Measurements from ENCODE around the gene NECTIN1. TPM values are rescaled to one million over a fixed set of nuclear protein-coding genes. Genes with fewer than 3 reads are reported as not detected.

NECTIN1 gene
- total and polyA plus RNA-seq, 5 experiments from 2014 or later, result 0.48 to 2.8 (median 1.7) TPM; not detected in 1

DNA sequence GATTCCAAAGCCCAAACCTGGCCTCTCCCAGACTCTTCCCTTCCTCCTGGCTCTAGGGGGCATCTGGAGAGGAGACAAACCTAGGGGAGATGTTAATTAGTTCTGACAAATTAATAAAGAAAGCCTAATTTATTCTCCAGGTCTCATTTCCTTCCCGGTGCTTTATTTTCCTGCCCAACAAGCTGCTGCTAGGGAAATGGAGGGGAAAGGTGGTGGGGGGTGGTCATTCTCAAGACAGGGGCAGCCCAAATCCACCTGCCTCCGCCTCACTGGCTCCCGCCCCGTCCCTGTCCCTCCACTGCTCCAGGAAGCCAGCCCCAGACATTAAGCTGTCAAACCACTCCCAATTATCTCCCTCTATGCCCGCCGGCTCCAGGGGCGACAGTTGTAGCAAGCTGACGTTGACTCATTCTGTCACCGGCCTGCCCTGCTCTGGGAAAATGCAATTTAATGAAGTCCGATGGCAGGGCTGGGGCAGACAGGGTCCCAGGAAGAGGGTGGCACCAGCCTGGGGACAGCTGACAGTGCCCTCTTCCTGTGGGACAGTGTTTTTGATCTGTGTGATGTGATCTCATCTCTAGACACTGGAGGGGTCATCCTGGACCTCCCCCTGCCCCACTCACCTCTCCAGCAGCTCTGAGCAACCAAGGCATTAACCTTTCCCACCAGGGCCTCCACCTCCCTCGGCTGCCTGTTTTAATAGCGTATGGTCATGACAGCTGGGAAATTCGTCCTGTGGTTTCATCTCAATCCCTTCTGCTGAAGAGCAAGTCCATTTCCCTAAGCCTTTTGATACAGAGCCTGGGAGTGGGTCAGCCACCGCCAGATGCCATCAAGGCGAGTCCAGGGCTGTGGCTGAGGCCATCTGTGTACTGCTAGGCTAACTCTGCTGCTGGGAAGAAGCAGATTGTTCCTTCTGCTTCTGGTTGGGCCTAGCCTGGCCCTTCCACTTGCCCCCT lies 27.1 kb downstream of the NECTIN1 start:
- POLR2A ChIA-PET, result no interaction called here
- Mint-ChIP-seq H3K36me3 (no peaks in the 10 kb centered on the region), H3K9me3 (no peaks in the 10 kb centered on the region), H3K4me3 (no peak overlapping the region), H3K27me3 (peaks cover 0 to 3% (median 0%) of the 10 kb centered on the region in 5 donors), H3K4me1 (peaks cover 0 to 16% (median 2%) of the 10 kb centered on the region in 4 donors), H3K27ac (no peak overlapping the region)
- ATAC-seq (no peak), DNase-seq (no peak)

DNA sequence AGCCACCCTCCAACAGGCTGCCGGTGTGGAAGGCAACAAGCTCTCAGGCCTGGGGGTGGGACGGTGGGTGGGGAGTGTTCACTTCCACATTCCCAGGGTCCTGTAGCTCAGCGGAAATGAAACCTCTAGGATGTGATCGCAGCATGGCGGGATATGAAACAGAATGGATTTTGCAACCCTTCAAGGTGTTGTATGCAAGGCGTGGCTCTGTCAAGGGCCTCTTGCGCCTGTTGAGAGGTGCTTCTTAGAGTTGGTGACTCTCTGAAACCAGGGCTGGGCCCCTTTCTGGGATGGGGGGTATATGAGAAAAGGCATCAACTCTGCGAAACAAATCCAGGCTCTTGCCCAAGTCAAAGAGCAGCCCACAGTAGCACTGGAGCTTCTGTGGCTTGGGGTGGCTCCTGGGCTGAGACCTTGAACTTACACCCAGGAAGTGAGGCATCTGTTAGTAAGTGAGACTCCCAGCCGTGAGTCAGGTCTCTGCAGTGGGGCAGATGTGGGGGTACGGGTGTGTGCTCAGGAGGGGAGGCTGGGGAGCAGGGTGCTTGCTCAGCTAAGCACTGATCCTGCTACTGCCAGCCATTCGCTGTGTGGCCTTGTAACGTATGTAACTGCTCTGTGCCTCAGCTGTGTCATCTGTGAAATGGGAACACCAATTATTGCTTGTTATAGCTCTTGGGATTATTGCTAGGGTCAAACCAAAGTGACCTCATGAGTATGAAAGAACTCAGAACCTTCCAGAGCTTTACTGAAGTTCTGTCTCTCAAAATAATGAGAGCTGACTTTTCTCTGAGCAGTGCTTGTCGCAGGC lies 28.3 kb downstream of the NECTIN1 start:
- peaks cover 0 to 3% (median 0%) of the 10 kb centered on the region in 5 donors for H3K27me3 Mint-ChIP-seq
- DNase-seq (no peak), ATAC-seq (no peak)
- POLR2A ChIA-PET, result no interaction called here
- no peaks in the 10 kb centered on the region for H3K36me3 Mint-ChIP-seq
- H3K27ac Mint-ChIP-seq, result no peak overlapping the region
- no peak overlapping the region for H3K4me3 Mint-ChIP-seq
- H3K9me3 Mint-ChIP-seq, result no peaks in the 10 kb centered on the region
- peaks cover 0 to 19% (median 2%) of the 10 kb centered on the region in 4 donors for H3K4me1 Mint-ChIP-seq

DNA sequence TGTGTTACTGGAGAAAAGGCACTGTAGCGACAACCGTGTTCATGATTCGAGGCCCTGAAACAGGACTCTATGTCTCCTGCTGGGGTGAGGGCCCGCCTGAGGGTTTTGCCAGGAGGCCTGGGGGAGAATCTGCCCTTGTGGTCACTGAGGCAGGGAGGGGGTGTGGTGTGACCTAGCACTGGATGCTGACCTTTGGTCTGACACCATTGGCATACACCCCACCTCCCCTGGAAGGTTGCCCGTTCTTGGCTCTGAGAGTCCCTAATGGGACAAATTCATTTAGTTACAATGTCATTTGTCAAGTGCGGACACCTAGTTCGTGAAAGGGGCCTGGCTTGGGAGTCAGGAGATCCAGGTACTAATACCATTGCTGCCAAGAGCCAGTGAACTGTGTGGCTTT lies 29.0 kb downstream of the NECTIN1 start:
- Mint-ChIP-seq H3K9me3 (no peaks in the 10 kb centered on the region), H3K4me3 (no peak overlapping the region), H3K36me3 (no peaks in the 10 kb centered on the region), H3K27me3 (no peaks in the 10 kb centered on the region), H3K4me1 (peaks cover 0 to 15% (median 2%) of the 10 kb centered on the region in 4 donors), H3K27ac (no peak overlapping the region)
- DNase-seq, result no peak
- ATAC-seq, result no peak
- POLR2A ChIA-PET, result no interaction called here

DNA sequence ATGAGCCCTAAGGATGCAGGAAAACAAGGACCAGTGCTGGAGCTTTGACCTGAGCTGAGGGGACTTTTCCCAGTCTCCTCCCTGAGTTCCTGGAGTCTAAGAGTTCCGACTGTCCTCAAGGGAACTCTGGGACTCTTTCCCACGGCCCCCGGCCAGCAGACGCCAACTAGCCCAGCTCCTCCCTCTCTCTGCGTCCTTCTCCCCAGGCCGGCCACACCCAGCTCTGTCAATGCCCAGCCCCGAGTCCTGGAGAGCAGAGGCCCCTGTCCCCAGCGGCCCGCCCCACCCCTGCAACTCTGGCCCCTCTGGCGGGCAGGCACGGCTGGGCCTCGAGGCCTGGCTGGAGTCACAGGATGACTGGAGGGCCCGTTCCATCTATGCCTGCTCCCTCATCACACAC lies 29.8 kb downstream of the NECTIN1 start:
- ATAC-seq, result no peak
- H3K4me3 Mint-ChIP-seq, result no peak overlapping the region
- no peak for DNase-seq
- POLR2A ChIA-PET, result no interaction called here
- H3K27ac Mint-ChIP-seq, result no peak overlapping the region
- peaks cover 0 to 14% (median 5%) of the 10 kb centered on the region in 4 donors for H3K4me1 Mint-ChIP-seq
- H3K27me3 Mint-ChIP-seq, result no peaks in the 10 kb centered on the region
- no peaks in the 10 kb centered on the region for H3K36me3 Mint-ChIP-seq
- no peaks in the 10 kb centered on the region for H3K9me3 Mint-ChIP-seq

DNA sequence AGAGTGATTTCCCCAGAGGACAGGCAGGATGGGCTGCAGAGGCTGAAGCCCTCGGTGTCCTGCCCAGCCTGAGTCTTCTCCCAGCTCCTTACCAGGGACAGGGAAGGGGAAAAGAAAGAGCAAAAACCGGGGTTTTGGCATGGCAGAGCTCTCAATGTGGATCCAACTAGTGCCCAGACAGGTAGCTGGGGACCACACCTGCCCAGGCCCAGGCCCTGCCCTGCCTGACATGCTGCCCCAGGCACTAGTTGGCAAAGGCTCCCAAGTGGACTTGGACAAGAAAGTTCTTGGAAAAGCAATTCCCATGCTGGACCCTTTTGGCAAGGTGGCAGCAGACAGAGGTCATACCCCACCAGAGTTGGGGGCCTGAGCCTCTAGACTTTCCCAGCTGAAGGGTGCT lies 31.1 kb downstream of the NECTIN1 start:
- no peak for DNase-seq
- H3K4me1 Mint-ChIP-seq, result peaks cover 4 to 24% (median 14%) of the 10 kb centered on the region in 4 donors
- H3K27ac Mint-ChIP-seq, result peak overlapping the region in 1 of 10 donors; percentile 38
- no peaks in the 10 kb centered on the region for H3K27me3 Mint-ChIP-seq
- POLR2A ChIA-PET, result no interaction called here
- H3K36me3 Mint-ChIP-seq, result no peaks in the 10 kb centered on the region
- H3K9me3 Mint-ChIP-seq, result no peaks in the 10 kb centered on the region
- no peak overlapping the region for H3K4me3 Mint-ChIP-seq
- no peak for ATAC-seq

DNA sequence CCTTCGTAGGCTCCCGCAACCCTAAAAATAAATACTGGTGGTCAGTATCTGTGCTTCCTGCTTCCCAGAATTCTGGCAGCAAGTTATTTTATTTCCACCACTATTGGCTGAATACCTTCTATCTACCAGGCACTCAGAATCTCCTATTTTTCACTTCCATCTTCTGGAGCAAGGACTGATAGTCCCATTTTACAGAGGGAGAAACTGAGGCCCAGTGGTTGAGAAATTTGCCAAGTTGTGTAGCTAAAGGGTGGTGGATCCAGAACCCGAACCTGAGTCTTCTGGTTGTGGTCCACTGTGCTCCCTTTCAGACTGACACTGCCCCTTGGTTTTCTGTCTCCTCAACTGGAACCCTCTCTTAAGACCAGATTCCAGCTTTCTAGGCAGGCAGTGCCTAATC lies 31.6 kb downstream of the NECTIN1 start:
- Mint-ChIP-seq H3K4me1 (peaks cover 4 to 25% (median 15%) of the 10 kb centered on the region in 4 donors), H3K27ac (no peak overlapping the region), H3K4me3 (no peak overlapping the region), H3K27me3 (no peaks in the 10 kb centered on the region), H3K9me3 (no peaks in the 10 kb centered on the region), H3K36me3 (no peaks in the 10 kb centered on the region)
- ATAC-seq (no peak), DNase-seq (no peak)
- POLR2A ChIA-PET, result no interaction called here

DNA sequence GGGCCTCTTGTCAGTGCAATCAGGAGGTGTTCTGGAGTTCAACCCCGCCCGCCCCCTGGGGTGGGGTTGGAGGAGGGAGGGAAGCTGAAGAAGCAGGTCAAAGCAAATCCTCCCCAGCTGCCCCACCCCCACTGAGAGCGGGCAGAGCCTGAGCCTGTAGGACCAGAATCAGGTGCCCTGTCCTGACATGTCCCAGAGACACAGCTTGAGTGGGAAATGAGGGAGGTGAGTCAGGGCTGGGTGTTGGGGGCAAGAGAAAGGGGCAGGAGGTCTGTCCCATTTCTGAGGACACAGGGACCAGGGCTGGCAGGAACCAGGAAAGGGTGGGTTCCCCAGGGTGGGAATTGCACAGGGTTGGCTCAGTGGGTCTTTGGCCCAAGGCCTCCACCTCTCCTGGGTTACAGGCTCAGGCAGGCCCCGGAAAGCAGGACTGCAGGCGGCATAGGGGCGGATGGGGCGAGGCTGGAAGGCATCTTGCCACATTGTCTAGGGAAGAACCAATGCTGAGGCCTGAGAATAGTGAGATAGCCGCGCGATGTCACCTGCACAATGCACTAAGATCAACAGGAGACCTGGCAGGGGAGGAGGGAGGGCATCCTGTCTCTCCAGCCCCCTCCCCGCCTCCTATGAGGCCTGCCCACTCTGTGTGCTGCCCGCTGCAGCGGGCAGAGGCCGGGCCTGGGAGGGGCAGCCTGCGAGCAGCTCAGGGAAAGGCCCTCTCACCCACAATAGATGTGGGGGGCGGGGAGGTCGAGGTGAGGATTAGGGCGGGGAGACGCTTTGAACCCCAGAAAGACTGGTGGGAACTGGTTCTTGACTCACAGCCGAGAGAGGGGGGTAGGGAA lies 32.4 kb downstream of the NECTIN1 start:
- no peaks in the 10 kb centered on the region for H3K27me3 Mint-ChIP-seq
- H3K4me1 Mint-ChIP-seq, result peaks cover 5 to 31% (median 18%) of the 10 kb centered on the region in 4 donors
- DNase-seq (no peak), ATAC-seq (peak; percentile 17 to 44)
- peak overlapping the region in 1 of 10 donors; percentile 22 for H3K4me3 Mint-ChIP-seq
- no peak overlapping the region for H3K27ac Mint-ChIP-seq
- POLR2A ChIA-PET, result no interaction called here
- H3K9me3 Mint-ChIP-seq, result no peaks in the 10 kb centered on the region
- H3K36me3 Mint-ChIP-seq, result no peaks in the 10 kb centered on the region

DNA sequence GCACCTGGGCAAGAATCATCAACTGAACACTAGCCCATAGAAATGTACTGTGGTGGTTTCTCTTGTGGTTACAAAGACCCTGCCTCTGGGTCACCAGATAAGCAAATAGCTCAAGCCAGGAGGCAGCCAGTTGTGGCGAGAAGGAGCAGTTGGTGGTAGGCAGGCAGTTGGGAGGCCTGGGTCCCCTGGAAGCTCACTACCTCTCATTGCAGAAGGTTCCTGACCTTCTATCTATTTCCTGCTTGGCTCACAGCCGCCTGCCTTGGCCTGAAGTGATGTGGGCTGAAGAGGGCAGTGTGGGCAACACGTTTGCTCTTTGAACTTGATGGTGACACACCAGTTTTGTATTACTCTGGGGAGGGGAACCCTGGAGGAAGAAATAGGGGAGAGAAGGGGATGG lies 34.7 kb downstream of the NECTIN1 start:
- no peaks in the 10 kb centered on the region for H3K9me3 Mint-ChIP-seq
- peak overlapping the region in 3 of 10 donors; percentile 74 to 75 (median 75) for H3K27ac Mint-ChIP-seq
- ATAC-seq (no peak), DNase-seq (no peak)
- POLR2A ChIA-PET, result no interaction called here
- H3K36me3 Mint-ChIP-seq, result no peaks in the 10 kb centered on the region
- H3K4me3 Mint-ChIP-seq, result no peak overlapping the region
- peaks cover 15 to 42% (median 29%) of the 10 kb centered on the region in 4 donors for H3K4me1 Mint-ChIP-seq
- no peaks in the 10 kb centered on the region for H3K27me3 Mint-ChIP-seq

DNA sequence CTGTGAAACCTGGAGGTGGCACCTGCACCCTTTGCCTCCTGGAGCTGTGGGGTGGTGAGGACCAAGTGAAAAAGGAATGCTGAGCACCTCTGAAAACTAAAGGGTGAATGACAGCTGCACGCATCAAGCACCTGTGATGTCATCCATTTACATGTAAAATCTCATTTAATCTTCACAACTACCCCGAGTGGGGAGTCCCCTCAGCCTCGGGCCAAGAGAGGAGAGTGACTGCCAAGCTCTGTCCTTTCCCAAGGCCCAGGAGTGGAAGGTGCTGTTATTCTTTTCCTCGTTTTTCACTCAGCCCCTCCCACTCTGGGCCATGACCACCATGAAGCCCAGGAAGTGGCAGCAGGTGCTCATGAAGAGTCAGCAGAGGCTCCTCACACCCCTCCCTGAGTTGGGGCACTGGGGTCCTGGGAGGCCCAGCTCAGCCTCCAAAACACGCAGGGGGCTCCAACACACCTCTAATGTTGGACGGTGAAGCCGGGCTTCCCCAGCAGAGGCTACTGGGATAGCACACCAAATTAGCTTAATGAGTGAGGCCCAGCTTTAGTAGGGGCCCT lies 35.7 kb downstream of the NECTIN1 start:
- POLR2A ChIA-PET, result no interaction called here
- Mint-ChIP-seq H3K27ac (no peak overlapping the region), H3K9me3 (no peaks in the 10 kb centered on the region), H3K36me3 (no peaks in the 10 kb centered on the region), H3K4me1 (peaks cover 15 to 42% (median 29%) of the 10 kb centered on the region in 4 donors), H3K27me3 (no peaks in the 10 kb centered on the region), H3K4me3 (no peak overlapping the region)
- ATAC-seq (no peak), DNase-seq (no peak)

DNA sequence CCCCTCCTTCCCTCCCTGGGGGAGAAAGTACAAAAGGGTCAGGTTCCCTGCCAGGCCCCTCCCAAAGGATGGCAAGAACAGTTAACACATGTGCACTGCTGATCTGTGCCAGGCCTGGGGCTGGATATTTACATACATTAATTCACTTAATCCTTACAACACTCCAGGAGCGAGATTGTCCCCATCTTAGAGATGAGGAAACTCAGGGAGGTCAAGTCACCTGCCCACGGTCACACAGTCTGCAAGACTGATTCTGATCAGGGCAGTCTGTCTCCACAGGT lies 36.5 kb downstream of the NECTIN1 start:
- no peak for ATAC-seq
- Mint-ChIP-seq H3K27ac (peak overlapping the region in 1 of 10 donors; percentile 6), H3K4me1 (peaks cover 15 to 41% (median 29%) of the 10 kb centered on the region in 4 donors), H3K4me3 (no peak overlapping the region), H3K36me3 (no peaks in the 10 kb centered on the region), H3K27me3 (no peaks in the 10 kb centered on the region), H3K9me3 (no peaks in the 10 kb centered on the region)
- POLR2A ChIA-PET, result no interaction called here
- DNase-seq, result no peak

DNA sequence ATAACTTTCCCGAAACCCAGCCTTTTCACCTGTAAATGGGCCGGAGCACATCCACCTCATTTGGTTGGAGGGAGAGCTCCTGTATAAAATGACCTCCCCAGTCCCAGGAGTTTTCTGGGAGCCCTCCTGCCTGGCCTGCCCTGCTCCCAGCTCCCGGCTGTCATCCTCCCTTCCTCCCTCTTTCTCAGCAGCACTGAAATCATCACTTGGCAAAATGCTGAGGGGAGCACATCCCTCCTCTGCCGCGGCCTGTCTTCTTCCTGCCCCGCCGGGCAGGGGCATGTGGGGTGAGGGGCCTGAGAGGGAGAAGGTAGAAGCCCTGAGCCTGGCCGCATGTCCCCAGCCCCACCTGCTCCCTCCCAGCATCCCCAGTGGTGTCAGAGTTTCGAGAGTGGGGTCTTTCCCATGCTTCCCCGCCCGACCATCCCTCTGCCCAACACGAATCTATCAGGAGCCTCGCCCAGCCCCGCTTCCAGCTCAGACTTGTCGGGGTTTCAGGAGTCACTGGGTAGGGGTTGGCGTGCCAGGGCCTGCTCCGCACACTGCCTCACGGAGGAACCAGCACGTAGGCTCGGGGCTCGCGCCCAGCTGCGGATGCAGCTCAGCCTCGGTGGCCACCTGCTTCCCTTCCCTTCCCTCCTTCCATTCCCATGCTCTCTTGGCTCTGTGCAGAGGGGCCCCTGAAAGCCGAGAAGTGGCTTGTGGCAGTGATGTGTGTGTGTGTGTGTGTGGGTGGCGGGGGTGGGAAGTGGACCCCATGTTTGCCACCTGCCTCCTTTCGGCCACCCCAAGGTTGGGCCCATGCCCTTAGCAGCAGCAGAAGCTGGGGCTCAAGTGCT lies 37.1 kb downstream of the NECTIN1 start:
- peak overlapping the region in 2 of 10 donors; percentile 6 to 67 for H3K27ac Mint-ChIP-seq
- ATAC-seq, result no peak
- POLR2A ChIA-PET, result no interaction called here

More for the DNA sequence above, 37.1 kb downstream of the NECTIN1 start:
- Mint-ChIP-seq H3K27me3 (peaks cover 0 to 3% (median 0%) of the 10 kb centered on the region in 5 donors), H3K4me3 (peak overlapping the region in 4 of 10 donors; percentile 9 to 62 (median 39)), H3K9me3 (no peaks in the 10 kb centered on the region), H3K4me1 (peaks cover 12 to 41% (median 27%) of the 10 kb centered on the region in 4 donors), H3K36me3 (no peaks in the 10 kb centered on the region)
- DNase-seq, result no peak

Data from naive thymus-derived CD8-positive, alpha-beta T cell (primary cell).